Neural cell (in vitro differentiated cells): ENCODE measurements around the gene IREB2. TPM values are rescaled to one million over a fixed set of nuclear protein-coding genes. Genes with fewer than 3 reads are reported as not detected.

Experiments used
- H2AFZ ChIP-seq: fragments of 200-600, 300-800 bp; sonication (generic), shearing (Covaris generic); 2 replicates; pipeline ENCODE4 v1.6.0; 2014; ENCODE audit warnings: low read depth, mild to moderate bottlenecking, antibody characterized with exemption, low read length, moderate library complexity
- H3F3A ChIP-seq: fragments of 200-600 bp; shearing (Covaris generic); 2 replicates; pipeline ENCODE4 v1.6.1; 2016; ENCODE audit warnings: mild to moderate bottlenecking, moderate library complexity, mixed read lengths, antibody characterized with exemption, low read length; ENCODE audit not compliant: insufficient read depth, poor library complexity, severe bottlenecking
- H3K27ac ChIP-seq: fragments of 200-600, 300-800 bp; sonication (generic), shearing (Covaris generic); 2 replicates; pipeline ENCODE4 v1.5.1; 2014; ENCODE audit warnings: mild to moderate bottlenecking, low read length, moderate library complexity
- H3K27me3 ChIP-seq: fragments of 300-800, 200-600 bp; sonication (generic), shearing (Covaris generic); 2 replicates; pipeline ENCODE4 v1.6.0; 2014; ENCODE audit warnings: mild to moderate bottlenecking, low read depth, low read length, moderate library complexity; ENCODE audit not compliant: insufficient read depth
- H3K36me3 ChIP-seq: fragments of 300-800, 200-600 bp; sonication (generic), shearing (Covaris generic); 2 replicates; pipeline ENCODE4 v1.5.1; 2014; ENCODE audit warnings: mild to moderate bottlenecking, antibody characterized with exemption, low read length, moderate library complexity; ENCODE audit not compliant: insufficient read depth
- H3K4me2 ChIP-seq: fragments of 300-800, 200-600 bp; sonication (generic), shearing (Covaris generic); 2 replicates; pipeline ENCODE4 v1.6.0; 2014; ENCODE audit warnings: mild to moderate bottlenecking, low read length
- H3K4me3 ChIP-seq: fragments of 300-800, 200-600 bp; sonication (generic), shearing (Covaris generic); 2 replicates; pipeline ENCODE4 v1.5.1; 2014; ENCODE audit warnings: mild to moderate bottlenecking, low read length, moderate library complexity
- H3K79me2 ChIP-seq: fragments of 200-600 bp; shearing (Covaris generic); replicated peaks from 2 replicates; pipeline ENCODE4 v1.6.0; 2014; ENCODE audit warnings: mild to moderate bottlenecking, low read length, moderate library complexity; ENCODE audit not compliant: insufficient read depth
- H3K9ac ChIP-seq: fragments of 300-800, 200-600 bp; sonication (generic), shearing (Covaris generic); 2 replicates; pipeline ENCODE4 v1.6.1; 2016; ENCODE audit warnings: mild to moderate bottlenecking, low read length, mixed read lengths
- H3K9me2 ChIP-seq: fragments of 200-600 bp; shearing (Covaris generic); 2 replicates; pipeline ENCODE4 v1.6.1; 2016; ENCODE audit warnings: mild to moderate bottlenecking, low read length, mixed read lengths; ENCODE audit not compliant: insufficient read depth
- H3K9me3 ChIP-seq: fragments of 200-600, 300-800 bp; sonication (generic), shearing (Covaris generic); 2 replicates; pipeline ENCODE4 v1.6.1; 2016; ENCODE audit warnings: mild to moderate bottlenecking, mixed run types, low read length, moderate library complexity, mixed read lengths
- H4K20me1 ChIP-seq: fragments of 200-600 bp; shearing (Covaris generic); 2 replicates; pipeline ENCODE4 v1.6.1; 2016; ENCODE audit warnings: mild to moderate bottlenecking, mixed run types; ENCODE audit not compliant: insufficient read depth
- EP300 ChIP-seq: fragments of 450-650 bp; conservative IDR thresholded peaks from 2 replicates; pipeline ENCODE4 v1.6.1; 2014; ENCODE audit warnings: antibody characterized with exemption, mild to moderate bottlenecking, moderate library complexity; ENCODE audit not compliant: poor library complexity, severe bottlenecking
- EZH2 ChIP-seq: fragments of 200-600, 300-800 bp; shearing (Covaris generic), sonication (generic); IDR thresholded peaks from 2 replicates; pipeline ENCODE4 v1.6.1; 2014; ENCODE audit warnings: antibody characterized with exemption, low read length, borderline replicate concordance, mild to moderate bottlenecking; ENCODE audit not compliant: insufficient read depth, poor library complexity, severe bottlenecking
- MXI1 ChIP-seq: fragments of 450-650 bp; conservative IDR thresholded peaks from 2 replicates; pipeline ENCODE4 v1.6.1; 2014; ENCODE audit warnings: antibody characterized with exemption, mild to moderate bottlenecking; ENCODE audit not compliant: poor library complexity, severe bottlenecking
- POLR2AphosphoS5 ChIP-seq: IDR thresholded peaks from 2 replicates; pipeline ENCODE4 v1.6.1; 2012
- RAD21 ChIP-seq: fragments of 450-650 bp; conservative IDR thresholded peaks from 2 replicates; pipeline ENCODE4 v1.6.1; 2014; ENCODE audit warnings: antibody characterized with exemption, mild to moderate bottlenecking, moderate library complexity
- SMC3 ChIP-seq: fragments of 450-650 bp; conservative IDR thresholded peaks from 2 replicates; pipeline ENCODE4 v1.6.1; 2014; ENCODE audit warnings: antibody characterized with exemption, mild to moderate bottlenecking, moderate library complexity; ENCODE audit not compliant: poor library complexity
- TAF1 ChIP-seq: IDR thresholded peaks from 2 replicates; pipeline ENCODE4 v1.6.1; 2012; ENCODE audit warnings: low read depth
- polyA minus RNA-seq: library from RNA; depleted of rRNA, polyadenylated mRNA; stranded (reverse); fragments of >200 nt; gene quantifications from 2 replicates; pipeline ENCODE4 v1.2.3, GENCODE V29; 2014
- polyA plus RNA-seq: library from polyadenylated mRNA; depleted of rRNA; stranded (reverse); fragments of >200 nt; gene quantifications from 2 replicates; pipeline ENCODE4 v1.2.3, GENCODE V29; 2014
- TF ChIP-seq, protein P1 (sequence below): fragments of 450-650 bp; IDR thresholded peaks from 2 replicates; pipeline ENCODE4 v1.5.1; 2014; ENCODE audit warnings: antibody characterized with exemption, mild to moderate bottlenecking, moderate library complexity; ENCODE audit not compliant: poor library complexity, severe bottlenecking
- TF ChIP-seq, protein P2 (sequence below): IDR thresholded peaks from 2 replicates; pipeline ENCODE4 v1.6.1; 2012; ENCODE audit warnings: borderline replicate concordance

Gene IREB2, protein sequence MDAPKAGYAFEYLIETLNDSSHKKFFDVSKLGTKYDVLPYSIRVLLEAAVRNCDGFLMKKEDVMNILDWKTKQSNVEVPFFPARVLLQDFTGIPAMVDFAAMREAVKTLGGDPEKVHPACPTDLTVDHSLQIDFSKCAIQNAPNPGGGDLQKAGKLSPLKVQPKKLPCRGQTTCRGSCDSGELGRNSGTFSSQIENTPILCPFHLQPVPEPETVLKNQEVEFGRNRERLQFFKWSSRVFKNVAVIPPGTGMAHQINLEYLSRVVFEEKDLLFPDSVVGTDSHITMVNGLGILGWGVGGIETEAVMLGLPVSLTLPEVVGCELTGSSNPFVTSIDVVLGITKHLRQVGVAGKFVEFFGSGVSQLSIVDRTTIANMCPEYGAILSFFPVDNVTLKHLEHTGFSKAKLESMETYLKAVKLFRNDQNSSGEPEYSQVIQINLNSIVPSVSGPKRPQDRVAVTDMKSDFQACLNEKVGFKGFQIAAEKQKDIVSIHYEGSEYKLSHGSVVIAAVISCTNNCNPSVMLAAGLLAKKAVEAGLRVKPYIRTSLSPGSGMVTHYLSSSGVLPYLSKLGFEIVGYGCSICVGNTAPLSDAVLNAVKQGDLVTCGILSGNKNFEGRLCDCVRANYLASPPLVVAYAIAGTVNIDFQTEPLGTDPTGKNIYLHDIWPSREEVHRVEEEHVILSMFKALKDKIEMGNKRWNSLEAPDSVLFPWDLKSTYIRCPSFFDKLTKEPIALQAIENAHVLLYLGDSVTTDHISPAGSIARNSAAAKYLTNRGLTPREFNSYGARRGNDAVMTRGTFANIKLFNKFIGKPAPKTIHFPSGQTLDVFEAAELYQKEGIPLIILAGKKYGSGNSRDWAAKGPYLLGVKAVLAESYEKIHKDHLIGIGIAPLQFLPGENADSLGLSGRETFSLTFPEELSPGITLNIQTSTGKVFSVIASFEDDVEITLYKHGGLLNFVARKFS
- 45.5 and 45.8 TPM in 2 replicates for polyA plus RNA-seq
- polyA minus RNA-seq = 104 and 131 TPM in 2 replicates

DNA sequence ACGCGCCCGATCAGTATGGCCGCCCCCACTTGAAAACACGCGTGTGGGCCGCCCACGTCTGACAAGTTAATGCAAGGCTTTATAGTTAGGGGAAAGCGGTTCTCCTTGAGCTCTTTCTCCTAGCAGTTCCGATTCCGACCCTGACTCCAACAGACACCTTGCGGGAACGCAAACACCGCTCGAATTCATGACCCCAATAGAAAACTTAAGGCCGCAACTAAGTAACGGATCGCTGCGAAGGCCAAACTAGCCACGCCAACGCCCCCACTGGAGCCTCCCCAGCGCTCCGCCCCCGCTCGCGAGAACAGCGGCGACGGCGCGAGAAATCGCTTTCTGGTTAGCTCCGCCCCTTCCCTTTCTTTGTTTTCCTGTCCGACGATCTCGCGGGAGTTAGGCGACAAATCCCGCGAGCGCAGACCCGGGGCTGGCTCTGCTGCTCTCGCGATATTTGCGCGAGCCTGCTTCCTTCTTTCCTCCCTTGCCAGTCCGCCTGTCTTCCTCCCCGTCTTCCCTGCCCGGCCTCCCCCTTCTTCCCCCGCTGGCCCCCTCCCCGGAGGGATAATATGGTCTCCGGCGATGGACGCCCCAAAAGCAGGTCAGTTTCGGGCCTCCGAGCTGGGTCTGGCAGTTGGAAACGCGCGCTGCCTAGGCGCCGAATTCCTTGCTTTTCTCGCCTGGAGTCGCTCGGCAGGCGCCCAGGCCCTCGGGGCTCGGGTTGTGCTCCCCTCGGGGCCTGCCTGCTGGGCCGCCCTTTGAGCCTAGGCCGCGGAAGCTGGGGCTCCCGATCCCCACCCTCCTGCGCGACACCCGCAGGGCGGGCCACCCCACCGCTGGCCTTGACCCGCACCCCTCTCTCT is at the start of gene IREB2:
IREB2 (plus strand) TSS at position 455 of the 857 bp plus-strand sequence; CDS start at position 577, 122 bp downstream.
- Histone ChIP-seq H3K9me2 (no peaks in the 10 kb centered on the region), H3K79me2 (peaks cover 45% of the 10 kb centered on the region), H3K36me3 (no peaks in the 10 kb centered on the region), H3K9ac (peak within 1 kb of the TSS; percentile 100), H3K27me3 (no peaks in the 10 kb centered on the region), H3K27ac (peak within 1 kb of the TSS; percentile 97), H4K20me1 (no peaks in the 10 kb centered on the region), H2AFZ (peak within 1 kb of the TSS; percentile 99), H3K9me3 (no peaks in the 10 kb centered on the region), H3K4me3 (peak within 1 kb of the TSS; percentile 98), H3F3A (peaks cover 4% of the 10 kb centered on the region), H3K4me2 (peak within 1 kb of the TSS; percentile 96)
- TF ChIP-seq, protein P1, sequence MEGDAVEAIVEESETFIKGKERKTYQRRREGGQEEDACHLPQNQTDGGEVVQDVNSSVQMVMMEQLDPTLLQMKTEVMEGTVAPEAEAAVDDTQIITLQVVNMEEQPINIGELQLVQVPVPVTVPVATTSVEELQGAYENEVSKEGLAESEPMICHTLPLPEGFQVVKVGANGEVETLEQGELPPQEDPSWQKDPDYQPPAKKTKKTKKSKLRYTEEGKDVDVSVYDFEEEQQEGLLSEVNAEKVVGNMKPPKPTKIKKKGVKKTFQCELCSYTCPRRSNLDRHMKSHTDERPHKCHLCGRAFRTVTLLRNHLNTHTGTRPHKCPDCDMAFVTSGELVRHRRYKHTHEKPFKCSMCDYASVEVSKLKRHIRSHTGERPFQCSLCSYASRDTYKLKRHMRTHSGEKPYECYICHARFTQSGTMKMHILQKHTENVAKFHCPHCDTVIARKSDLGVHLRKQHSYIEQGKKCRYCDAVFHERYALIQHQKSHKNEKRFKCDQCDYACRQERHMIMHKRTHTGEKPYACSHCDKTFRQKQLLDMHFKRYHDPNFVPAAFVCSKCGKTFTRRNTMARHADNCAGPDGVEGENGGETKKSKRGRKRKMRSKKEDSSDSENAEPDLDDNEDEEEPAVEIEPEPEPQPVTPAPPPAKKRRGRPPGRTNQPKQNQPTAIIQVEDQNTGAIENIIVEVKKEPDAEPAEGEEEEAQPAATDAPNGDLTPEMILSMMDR = peak; percentile 29
- TF ChIP-seq SMC3 (peak; percentile 12), POLR2AphosphoS5 (peak; percentile 96), MXI1 (peak; percentile 99), EZH2 (no peak), EP300 (peak; percentile 12), RAD21 (peak; percentile 22), TAF1 (peak; percentile 78)
- TF ChIP-seq, protein P2, sequence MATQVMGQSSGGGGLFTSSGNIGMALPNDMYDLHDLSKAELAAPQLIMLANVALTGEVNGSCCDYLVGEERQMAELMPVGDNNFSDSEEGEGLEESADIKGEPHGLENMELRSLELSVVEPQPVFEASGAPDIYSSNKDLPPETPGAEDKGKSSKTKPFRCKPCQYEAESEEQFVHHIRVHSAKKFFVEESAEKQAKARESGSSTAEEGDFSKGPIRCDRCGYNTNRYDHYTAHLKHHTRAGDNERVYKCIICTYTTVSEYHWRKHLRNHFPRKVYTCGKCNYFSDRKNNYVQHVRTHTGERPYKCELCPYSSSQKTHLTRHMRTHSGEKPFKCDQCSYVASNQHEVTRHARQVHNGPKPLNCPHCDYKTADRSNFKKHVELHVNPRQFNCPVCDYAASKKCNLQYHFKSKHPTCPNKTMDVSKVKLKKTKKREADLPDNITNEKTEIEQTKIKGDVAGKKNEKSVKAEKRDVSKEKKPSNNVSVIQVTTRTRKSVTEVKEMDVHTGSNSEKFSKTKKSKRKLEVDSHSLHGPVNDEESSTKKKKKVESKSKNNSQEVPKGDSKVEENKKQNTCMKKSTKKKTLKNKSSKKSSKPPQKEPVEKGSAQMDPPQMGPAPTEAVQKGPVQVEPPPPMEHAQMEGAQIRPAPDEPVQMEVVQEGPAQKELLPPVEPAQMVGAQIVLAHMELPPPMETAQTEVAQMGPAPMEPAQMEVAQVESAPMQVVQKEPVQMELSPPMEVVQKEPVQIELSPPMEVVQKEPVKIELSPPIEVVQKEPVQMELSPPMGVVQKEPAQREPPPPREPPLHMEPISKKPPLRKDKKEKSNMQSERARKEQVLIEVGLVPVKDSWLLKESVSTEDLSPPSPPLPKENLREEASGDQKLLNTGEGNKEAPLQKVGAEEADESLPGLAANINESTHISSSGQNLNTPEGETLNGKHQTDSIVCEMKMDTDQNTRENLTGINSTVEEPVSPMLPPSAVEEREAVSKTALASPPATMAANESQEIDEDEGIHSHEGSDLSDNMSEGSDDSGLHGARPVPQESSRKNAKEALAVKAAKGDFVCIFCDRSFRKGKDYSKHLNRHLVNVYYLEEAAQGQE = peak; percentile 91
